Fibroblast of villous mesenchyme (primary cell): ENCODE measurements around the gene SCYGR2. TPM values are rescaled to one million over a fixed set of nuclear protein-coding genes. Genes with fewer than 3 reads are reported as not detected.

Source experiments
- DNase-seq: peaks from one replicate; pipeline ENCODE4 v3.0.0-alpha.2; 2010; ENCODE audit warnings: low read depth
- H3K4me3 ChIP-seq: 2 replicates; pipeline ENCODE4 v1.5.1; 2011; ENCODE audit warnings: low read depth, mild to moderate bottlenecking, low read length
- CTCF ChIP-seq: IDR thresholded peaks from 2 replicates; pipeline ENCODE4 v1.5.1; 2012; ENCODE audit warnings: low read depth, mild to moderate bottlenecking, low read length; ENCODE audit not compliant: insufficient read depth
- total RNA-seq: library from RNA; depleted of rRNA; stranded (reverse); fragments of >200 nt; gene quantifications from 2 replicates; pipeline ENCODE4 v1.2.3, GENCODE V29; 2012

The SCYGR2 gene
- total RNA-seq, 1 donor = not detected

DNA sequence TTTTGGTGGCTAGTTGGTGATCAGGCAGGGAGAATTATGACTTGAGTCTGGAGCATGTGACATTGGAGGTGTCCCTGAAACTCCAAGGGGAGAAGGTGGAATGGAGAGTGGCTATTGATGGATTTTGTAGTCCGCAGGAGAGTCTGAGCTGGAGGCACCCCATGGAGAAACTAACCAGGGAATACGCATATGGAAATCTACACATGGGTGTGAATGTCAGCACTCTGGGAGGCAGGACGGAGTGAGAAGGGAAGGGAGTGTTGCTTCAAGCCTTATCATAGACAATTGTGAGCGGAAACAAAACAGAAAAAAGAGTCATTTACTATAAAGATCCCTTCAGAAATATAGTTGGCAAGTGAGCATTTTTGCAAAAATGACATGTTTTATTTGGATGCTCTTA, 17.9 kb downstream of the SCYGR2 start:
- TF ChIP-seq CTCF = no peak
- H3K4me3 ChIP-seq = no peak overlapping the region

GRCh38 chr2:227617316-227618230, 18.9 kb downstream of the SCYGR2 start, which contains the start of gene SCYGR4:
SCYGR4 (plus strand) TSS chr2:227617498; CDS start chr2:227617498, 0 bp downstream.
- H3K4me3 ChIP-seq = no peak within 1 kb of the TSS
- TF ChIP-seq CTCF = no peak
- DNase-seq = peak; percentile 30

More for the DNA sequence above, 17.9 kb downstream of the SCYGR2 start:
- no peak for DNase-seq

DNA sequence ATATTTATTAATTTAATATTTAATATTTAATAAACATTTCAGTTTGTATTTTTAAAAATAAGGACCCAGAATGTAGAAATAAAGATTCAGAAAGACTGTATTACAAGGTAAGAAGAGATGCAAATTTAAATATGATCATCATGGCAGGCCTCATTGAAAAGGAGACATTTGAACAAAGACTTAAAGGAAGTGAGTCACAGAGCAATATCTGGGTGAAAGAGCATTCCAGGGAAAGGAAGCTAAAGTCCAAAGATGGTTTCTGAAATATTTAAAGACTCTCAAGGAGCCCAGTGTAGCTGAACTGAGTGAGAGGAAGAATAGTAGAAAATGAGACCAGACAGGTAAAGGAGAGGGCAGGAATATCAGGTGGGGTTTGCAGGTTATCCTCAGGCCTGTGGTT, 24.5 kb downstream of the SCYGR2 start:
- H3K4me3 ChIP-seq = no peak overlapping the region
- TF ChIP-seq CTCF = no peak
- peak; percentile 52 for DNase-seq

DNA sequence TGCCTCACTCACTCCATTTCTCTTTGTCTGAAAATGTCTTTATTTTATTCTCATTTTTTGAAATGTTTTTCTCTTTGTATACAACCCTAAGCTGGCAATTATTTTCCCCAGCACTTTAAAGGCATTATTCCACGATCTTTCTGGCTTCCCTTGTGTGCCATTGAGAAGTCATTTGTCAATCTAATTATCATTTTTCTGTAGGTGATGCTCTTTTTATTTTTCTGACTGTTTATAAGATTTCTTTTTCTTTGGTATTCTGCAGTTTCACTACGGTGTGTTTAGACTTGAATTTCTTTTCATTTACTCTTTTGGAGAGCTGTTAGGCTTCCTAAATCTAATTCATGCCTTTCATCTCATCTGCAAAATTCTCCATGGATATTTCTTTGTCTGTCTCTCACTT, 26.7 kb downstream of the SCYGR2 start:
- no peak for TF ChIP-seq CTCF
- no peak for DNase-seq
- H3K4me3 ChIP-seq = no peak overlapping the region

GRCh38 chr2:227626580-227627151, 28.0 kb downstream of the SCYGR2 start:
- no peak overlapping the region for H3K4me3 ChIP-seq
- peak; percentile 18 for DNase-seq
- TF ChIP-seq CTCF = no peak

DNA sequence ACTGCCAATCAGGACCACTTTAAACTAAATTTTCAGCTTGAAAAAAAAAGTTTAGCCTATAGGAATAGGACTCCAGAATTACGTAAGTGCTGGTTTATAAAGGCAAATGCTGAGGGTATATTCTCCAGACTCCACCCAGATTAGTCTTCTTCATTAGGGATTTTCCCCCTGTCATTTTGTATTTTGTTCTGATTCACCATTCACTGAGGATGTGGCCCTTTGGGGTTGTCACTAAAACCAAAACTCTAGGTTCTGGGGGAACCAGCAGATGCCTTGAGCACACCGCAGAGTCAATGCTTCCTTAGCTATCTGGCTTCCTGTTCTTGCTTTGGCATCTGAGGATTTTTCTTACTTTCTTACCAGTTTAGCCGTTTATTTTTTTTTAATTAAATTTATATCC, 29.1 kb downstream of the SCYGR2 start:
- no peak overlapping the region for H3K4me3 ChIP-seq
- TF ChIP-seq CTCF = no peak
- DNase-seq = no peak
